ENCODE results near the gene RFTN1. TPM values are rescaled to one million over a fixed set of nuclear protein-coding genes. Genes with fewer than 3 reads are reported as not detected.

The RFTN1 gene
- total RNA-seq, 6 experiments from 2014 or later, result 15.1 to 36.0 (median 19.8) TPM

DNA sequence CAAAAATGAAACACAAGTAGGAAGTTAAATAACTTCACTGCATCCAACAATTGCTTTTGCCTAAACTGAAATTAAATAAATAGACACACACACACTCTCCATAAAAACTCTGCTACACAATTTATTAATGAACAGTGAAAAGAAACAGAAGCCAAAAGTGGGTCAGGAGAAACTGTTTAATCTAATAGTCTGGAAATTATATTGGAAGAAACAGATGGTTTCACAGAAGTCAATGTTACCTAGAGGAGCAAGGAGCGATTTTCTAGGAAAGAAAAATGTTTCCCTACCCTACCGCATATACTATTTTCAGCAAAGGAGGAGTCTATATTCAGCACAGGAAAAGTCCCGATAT is 32.0 kb downstream of the RFTN1 start:
- peaks cover 0 to 4% (median 0%) of the 10 kb centered on the region in 4 donors for H3K4me1 ChIP-seq
- intact Hi-C loops (cut with DNase I), result no loop called here
- TF ChIP-seq POLR2A (IDR thresholded peaks at IDR 0.05), result no peak
- TF ChIP-seq, protein P1, sequence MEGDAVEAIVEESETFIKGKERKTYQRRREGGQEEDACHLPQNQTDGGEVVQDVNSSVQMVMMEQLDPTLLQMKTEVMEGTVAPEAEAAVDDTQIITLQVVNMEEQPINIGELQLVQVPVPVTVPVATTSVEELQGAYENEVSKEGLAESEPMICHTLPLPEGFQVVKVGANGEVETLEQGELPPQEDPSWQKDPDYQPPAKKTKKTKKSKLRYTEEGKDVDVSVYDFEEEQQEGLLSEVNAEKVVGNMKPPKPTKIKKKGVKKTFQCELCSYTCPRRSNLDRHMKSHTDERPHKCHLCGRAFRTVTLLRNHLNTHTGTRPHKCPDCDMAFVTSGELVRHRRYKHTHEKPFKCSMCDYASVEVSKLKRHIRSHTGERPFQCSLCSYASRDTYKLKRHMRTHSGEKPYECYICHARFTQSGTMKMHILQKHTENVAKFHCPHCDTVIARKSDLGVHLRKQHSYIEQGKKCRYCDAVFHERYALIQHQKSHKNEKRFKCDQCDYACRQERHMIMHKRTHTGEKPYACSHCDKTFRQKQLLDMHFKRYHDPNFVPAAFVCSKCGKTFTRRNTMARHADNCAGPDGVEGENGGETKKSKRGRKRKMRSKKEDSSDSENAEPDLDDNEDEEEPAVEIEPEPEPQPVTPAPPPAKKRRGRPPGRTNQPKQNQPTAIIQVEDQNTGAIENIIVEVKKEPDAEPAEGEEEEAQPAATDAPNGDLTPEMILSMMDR (IDR thresholded peaks at IDR 0.05), result no peak
- H3K9me3 ChIP-seq, result no peaks in the 10 kb centered on the region
- DNase-seq (no peak), ATAC-seq (no peak)
- WGBS (ENCODE audit: insufficient coverage, low coverage, low lambda C conversion rate, missing lambda C conversion rate), result 38% methylated on average over 2 of the region's 3 CpGs
- peak overlapping the region in 1 of 3 donors; percentile 21 for H3K27ac ChIP-seq
- H3K4me3 ChIP-seq, result no peak overlapping the region
- H3K27me3 ChIP-seq, result no peaks in the 10 kb centered on the region
- H3K36me3 ChIP-seq, result no peaks in the 10 kb centered on the region

- DNase-seq (no peak), ATAC-seq (peak in 2 of 4 donors; percentile 14 to 19)
- H3K27ac ChIP-seq, result no peak overlapping the region
- H3K9me3 ChIP-seq, result no peaks in the 10 kb centered on the region
- intact Hi-C loops (cut with DNase I), result no loop called here
- no peaks in the 10 kb centered on the region for H3K27me3 ChIP-seq
- no peak overlapping the region for H3K4me3 ChIP-seq
- TF ChIP-seq POLR2A (IDR thresholded peaks at IDR 0.05), result no peak
- TF ChIP-seq, protein P1 (IDR thresholded peaks at IDR 0.05), result no peak
- no peaks in the 10 kb centered on the region for H3K36me3 ChIP-seq
- peaks cover 0 to 4% (median 0%) of the 10 kb centered on the region in 4 donors for H3K4me1 ChIP-seq
- WGBS (ENCODE audit: insufficient coverage, low coverage, low lambda C conversion rate, missing lambda C conversion rate), result 33% methylated on average over 5 of the region's 5 CpGs
Observed at GRCh38 chr3:16480861-16481545, 32.5 kb downstream of the RFTN1 start.

GRCh38 chr3:16478516-16478915 is 35.0 kb downstream of the RFTN1 start:
- Histone ChIP-seq H3K4me1 (peaks cover 0 to 4% (median 1%) of the 10 kb centered on the region in 4 donors), H3K27me3 (no peaks in the 10 kb centered on the region), H3K4me3 (no peak overlapping the region), H3K27ac (no peak overlapping the region), H3K36me3 (no peaks in the 10 kb centered on the region), H3K9me3 (no peaks in the 10 kb centered on the region)
- ATAC-seq (no peak), DNase-seq (no peak)
- intact Hi-C loops (cut with DNase I), result no loop called here
- TF ChIP-seq, protein P1 (IDR thresholded peaks at IDR 0.05), result no peak
- TF ChIP-seq POLR2A (IDR thresholded peaks at IDR 0.05), result no peak
- WGBS (ENCODE audit: insufficient coverage, low coverage, low lambda C conversion rate, missing lambda C conversion rate), result no CpG with 5 or more reads among the region's 2 CpGs

GRCh38 chr3:16477521-16477920 is 36.0 kb downstream of the RFTN1 start:
- 85% methylated on average over 3 of the region's 3 CpGs for WGBS (ENCODE audit: insufficient coverage, low coverage, low lambda C conversion rate, missing lambda C conversion rate)
- Histone ChIP-seq H3K36me3 (no peaks in the 10 kb centered on the region), H3K9me3 (no peaks in the 10 kb centered on the region), H3K27ac (no peak overlapping the region), H3K27me3 (no peaks in the 10 kb centered on the region), H3K4me1 (peaks cover 0 to 4% (median 1%) of the 10 kb centered on the region in 4 donors), H3K4me3 (no peak overlapping the region)
- no peak for DNase-seq
- intact Hi-C loops (cut with DNase I), result no loop called here
- ATAC-seq, result no peak
- no peak for TF ChIP-seq POLR2A (IDR thresholded peaks at IDR 0.05)
- TF ChIP-seq, protein P1 (IDR thresholded peaks at IDR 0.05), result no peak
